Left ventricle myocardium inferior (tissue), 1 donor: ENCODE measurements around the gene TOM1L2. TPM values are rescaled to one million over a fixed set of nuclear protein-coding genes. Genes with fewer than 3 reads are reported as not detected.

Experiments
- DNase-seq: peaks from one replicate; pipeline ENCODE4 v3.0.0-alpha.2; 2020
- H3K27ac ChIP-seq: fragments of 200-600 bp; replicated peaks from 2 replicates; pipeline ENCODE4 v1.8.0; 2021
- H3K27me3 ChIP-seq: fragments of 200-600 bp; 2 replicates; pipeline ENCODE4 v1.8.0; 2021; ENCODE audit warnings: low read depth
- H3K36me3 ChIP-seq: fragments of 200-600 bp; 2 replicates; pipeline ENCODE4 v1.8.0; 2021
- H3K4me1 ChIP-seq: fragments of 200-600 bp; 2 replicates; pipeline ENCODE4 v1.8.0; 2021
- H3K4me3 ChIP-seq: fragments of 200-600 bp; 2 replicates; pipeline ENCODE4 v1.8.0; 2021; ENCODE audit warnings: mild to moderate bottlenecking, moderate library complexity
- H3K9me3 ChIP-seq: fragments of 200-600 bp; replicated peaks from 2 replicates; pipeline ENCODE4 v1.8.0; 2021
- CTCF ChIP-seq: fragments of 200-600 bp; IDR thresholded peaks from 2 replicates; pipeline ENCODE4 v1.8.0; 2021; ENCODE audit warnings: antibody characterized with exemption, mild to moderate bottlenecking, borderline replicate concordance
- intact Hi-C: fragments of 100-400 bp; cut with micrococcal nuclease; formaldehyde crosslinking; loops from one replicate; pipeline ENCODE4 v1.11.0; 2022
- total RNA-seq: library from RNA; stranded (reverse); fragmentation: NEBNext Ultra II Directional; extraction: Animal tissue kit (Norgen Biotek cat#: 25700); gene quantifications from one replicate; pipeline ENCODE4 v1.2.1, GENCODE V29; 2021
- donor health status: DM: no; HTN: yes; CAD: no; lungs with severe emphysema.

The TOM1L2 gene
- total RNA-seq, 1 donor from 2014 or later: 284 TPM

- intact Hi-C loops: no loop called here
These were observed 122.9 kb downstream of the TOM1L2 start for GRCh38 chr17:17849147-17849820.

DNA sequence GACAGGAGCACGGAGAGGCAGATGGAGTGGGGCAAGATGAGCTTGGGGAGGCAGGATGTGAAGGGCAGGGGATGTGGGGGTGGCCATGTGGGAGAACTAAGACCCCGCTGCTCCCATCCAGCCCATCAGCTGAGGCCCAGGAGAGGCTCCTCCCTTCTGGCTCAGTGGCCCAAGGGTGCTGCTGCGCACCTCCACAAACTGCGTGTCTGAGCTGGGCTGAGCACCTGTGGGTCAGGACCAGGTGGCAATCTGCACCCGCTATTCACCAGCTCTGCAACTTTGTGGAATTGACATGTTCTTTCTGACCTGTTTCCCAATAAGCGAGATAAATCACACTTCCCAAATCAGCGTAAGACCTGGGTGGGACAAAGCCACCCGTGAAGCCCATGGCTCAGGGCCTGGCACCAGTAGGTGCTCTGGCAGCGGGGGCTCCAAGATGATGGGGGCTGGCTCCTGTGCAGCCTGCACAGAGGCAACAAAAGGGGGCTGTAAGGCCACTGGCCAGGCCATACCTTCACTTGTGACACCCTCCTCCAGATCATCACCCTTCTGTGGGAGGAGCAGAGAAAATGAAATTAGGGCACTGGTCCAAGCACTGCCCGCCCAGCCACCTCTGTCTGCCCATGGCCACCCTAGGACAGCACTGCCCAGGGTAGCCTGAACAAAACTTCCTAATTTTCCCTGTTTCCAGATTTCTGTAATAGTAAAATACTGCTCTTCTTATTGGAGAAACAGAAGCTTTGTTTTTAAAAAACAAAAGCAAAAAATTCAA is 123.7 kb downstream of the TOM1L2 start:
- intact Hi-C loops: no loop called here
- H3K27ac ChIP-seq: peak overlapping the region; percentile 82
- peaks cover 62% of the 10 kb centered on the region for H3K4me1 ChIP-seq

More at GRCh38 chr17:17849147-17849820, 122.9 kb downstream of the TOM1L2 start:
- Histone ChIP-seq H3K9me3 (no peaks in the 10 kb centered on the region), H3K4me3 (no peak overlapping the region), H3K27ac (peak overlapping the region; percentile 82), H3K4me1 (peaks cover 62% of the 10 kb centered on the region), H3K27me3 (no peaks in the 10 kb centered on the region), H3K36me3 (peaks cover 16% of the 10 kb centered on the region)
- TF ChIP-seq CTCF: no peak
- peak; percentile 46 for DNase-seq

GRCh38 chr17:17847726-17848125 is 124.5 kb downstream of the TOM1L2 start:
- Histone ChIP-seq H3K36me3 (peaks cover 16% of the 10 kb centered on the region), H3K27ac (no peak overlapping the region)
- intact Hi-C loops: no loop called here

More for the DNA sequence above, 123.7 kb downstream of the TOM1L2 start:
- no peak for DNase-seq
- no peak overlapping the region for H3K4me3 ChIP-seq
- TF ChIP-seq CTCF: no peak
- H3K36me3 ChIP-seq: peaks cover 16% of the 10 kb centered on the region
- no peaks in the 10 kb centered on the region for H3K27me3 ChIP-seq
- no peaks in the 10 kb centered on the region for H3K9me3 ChIP-seq

GRCh38 chr17:17847118-17847689 is 125.0 kb downstream of the TOM1L2 start:
- Histone ChIP-seq H3K4me1 (peaks cover 63% of the 10 kb centered on the region), H3K27me3 (no peaks in the 10 kb centered on the region), H3K36me3 (peaks cover 16% of the 10 kb centered on the region), H3K27ac (no peak overlapping the region), H3K4me3 (no peak overlapping the region), H3K9me3 (no peaks in the 10 kb centered on the region)
- DNase-seq: no peak
- TF ChIP-seq CTCF: no peak
- intact Hi-C loops: no loop called here

More at GRCh38 chr17:17847726-17848125, 124.5 kb downstream of the TOM1L2 start:
- Histone ChIP-seq H3K4me3 (no peak overlapping the region), H3K27me3 (no peaks in the 10 kb centered on the region), H3K9me3 (no peaks in the 10 kb centered on the region), H3K4me1 (peaks cover 63% of the 10 kb centered on the region)
- TF ChIP-seq CTCF: no peak
- DNase-seq: no peak

- Histone ChIP-seq H3K36me3 (peaks cover 16% of the 10 kb centered on the region), H3K4me3 (no peak overlapping the region), H3K27me3 (no peaks in the 10 kb centered on the region), H3K4me1 (peaks cover 63% of the 10 kb centered on the region), H3K27ac (no peak overlapping the region), H3K9me3 (no peaks in the 10 kb centered on the region)
- TF ChIP-seq CTCF: no peak
- no peak for DNase-seq
- intact Hi-C loops: no loop called here
These were observed 125.6 kb downstream of the TOM1L2 start for GRCh38 chr17:17846645-17847044.
